Neural cell (in vitro differentiated cells): ENCODE data around the gene ANO1.

Experiments used
- CTCF ChIP-seq: fragments of 450-650 bp; IDR thresholded peaks from 2 replicates; pipeline ENCODE4 v1.5.1; 2014; ENCODE audit warnings: antibody characterized with exemption, mild to moderate bottlenecking, moderate library complexity; ENCODE audit not compliant: poor library complexity, severe bottlenecking
- EP300 ChIP-seq: fragments of 450-650 bp; conservative IDR thresholded peaks from 2 replicates; pipeline ENCODE4 v1.6.1; 2014; ENCODE audit warnings: antibody characterized with exemption, mild to moderate bottlenecking, moderate library complexity; ENCODE audit not compliant: poor library complexity, severe bottlenecking
- MXI1 ChIP-seq: fragments of 450-650 bp; conservative IDR thresholded peaks from 2 replicates; pipeline ENCODE4 v1.6.1; 2014; ENCODE audit warnings: antibody characterized with exemption, mild to moderate bottlenecking; ENCODE audit not compliant: poor library complexity, severe bottlenecking
- POLR2AphosphoS5 ChIP-seq: IDR thresholded peaks from 2 replicates; pipeline ENCODE4 v1.6.1; 2012
- RAD21 ChIP-seq: fragments of 450-650 bp; conservative IDR thresholded peaks from 2 replicates; pipeline ENCODE4 v1.6.1; 2014; ENCODE audit warnings: antibody characterized with exemption, mild to moderate bottlenecking, moderate library complexity
- REST ChIP-seq: IDR thresholded peaks from 2 replicates; pipeline ENCODE4 v1.6.1; 2012; ENCODE audit warnings: borderline replicate concordance
- SMC3 ChIP-seq: fragments of 450-650 bp; conservative IDR thresholded peaks from 2 replicates; pipeline ENCODE4 v1.6.1; 2014; ENCODE audit warnings: antibody characterized with exemption, mild to moderate bottlenecking, moderate library complexity; ENCODE audit not compliant: poor library complexity
- TAF1 ChIP-seq: IDR thresholded peaks from 2 replicates; pipeline ENCODE4 v1.6.1; 2012; ENCODE audit warnings: low read depth

GRCh38 chr11:70203751-70204465, 125.8 kb downstream of the ANO1 start:
- no peak for TF ChIP-seq CTCF
- no peak for TF ChIP-seq SMC3
- TF ChIP-seq EP300 = no peak
- no peak for TF ChIP-seq TAF1
- no peak for TF ChIP-seq RAD21
- no peak for TF ChIP-seq MXI1
- TF ChIP-seq REST = no peak
- no peak for TF ChIP-seq POLR2AphosphoS5
